H9 (cell line): Measurements from ENCODE around the gene PLA2R1. TPM values are rescaled to one million over a fixed set of nuclear protein-coding genes. Genes with fewer than 3 reads are reported as not detected.

Experiments
- DNase-seq: peaks from one replicate; pipeline ENCODE4 v3.0.0-alpha.2; 2017
- H2AFZ ChIP-seq: one replicate; pipeline ENCODE4 v1.6.1; 2013; ENCODE audit warnings: mild to moderate bottlenecking, low read length, control low read depth, moderate library complexity
- H2AK5ac ChIP-seq: 2 replicates; pipeline ENCODE4 v1.6.1; 2013; ENCODE audit warnings: low read length, control low read depth, mixed read lengths; ENCODE audit not compliant: insufficient read length
- H2BK120ac ChIP-seq: one replicate; pipeline ENCODE4 v1.6.1; 2013; ENCODE audit warnings: low read depth, mild to moderate bottlenecking, low read length, control low read depth, inconsistent platforms; ENCODE audit not compliant: poor library complexity, severe bottlenecking
- H2BK12ac ChIP-seq: 2 replicates; pipeline ENCODE4 v1.6.1; 2013; ENCODE audit warnings: low read length, control low read depth, mixed read lengths, low read depth; ENCODE audit not compliant: insufficient read length
- H2BK15ac ChIP-seq: 2 replicates; pipeline ENCODE4 v1.6.1; 2013; ENCODE audit warnings: low read depth, low read length, control low read depth
- H2BK20ac ChIP-seq: one replicate; pipeline ENCODE4 v1.6.1; 2013; ENCODE audit warnings: low read depth, mild to moderate bottlenecking, low read length, control low read depth, inconsistent platforms; ENCODE audit not compliant: poor library complexity, severe bottlenecking
- H2BK5ac ChIP-seq: 2 replicates; pipeline ENCODE4 v1.6.1; 2013; ENCODE audit warnings: low read length, control low read depth, mixed read lengths; ENCODE audit not compliant: insufficient read length
- H3K14ac ChIP-seq: 2 replicates; pipeline ENCODE4 v1.6.1; 2013; ENCODE audit warnings: low read length, control low read depth; ENCODE audit not compliant: insufficient read depth
- H3K18ac ChIP-seq: 2 replicates; pipeline ENCODE4 v1.6.1; 2013; ENCODE audit warnings: low read depth, mild to moderate bottlenecking, mixed read lengths, low read length, control low read depth; ENCODE audit not compliant: insufficient read length
- H3K23ac ChIP-seq: 2 replicates; pipeline ENCODE4 v1.6.1; 2013; ENCODE audit warnings: low read length, control low read depth, mixed read lengths, low read depth; ENCODE audit not compliant: insufficient read length
- H3K23me2 ChIP-seq: 2 replicates; pipeline ENCODE4 v1.6.1; 2013; ENCODE audit warnings: low read depth, mild to moderate bottlenecking, mixed read lengths, low read length, control low read depth; ENCODE audit not compliant: insufficient read length, poor library complexity, severe bottlenecking
- H3K27ac ChIP-seq: 2 replicates; pipeline ENCODE4 v1.5.1; 2013; ENCODE audit warnings: low read length, control low read depth, mixed read lengths, low read depth; ENCODE audit not compliant: insufficient read length
- H3K27me3 ChIP-seq: 2 replicates; pipeline ENCODE4 v1.6.1; 2013; ENCODE audit warnings: low read length, control low read depth, inconsistent platforms; ENCODE audit not compliant: insufficient read depth
- H3K4ac ChIP-seq: 2 replicates; pipeline ENCODE4 v1.6.1; 2013; ENCODE audit warnings: low read depth, mild to moderate bottlenecking, control low read depth, inconsistent platforms, low read length, moderate library complexity
- H3K4me1 ChIP-seq: 2 replicates; pipeline ENCODE4 v1.6.1; 2013; ENCODE audit warnings: low read length, control low read depth, inconsistent platforms; ENCODE audit not compliant: insufficient read depth
- H3K4me2 ChIP-seq: 2 replicates; pipeline ENCODE4 v1.6.1; 2013; ENCODE audit warnings: low read length, control low read depth, mixed read lengths; ENCODE audit not compliant: insufficient read length, insufficient read depth
- H3K56ac ChIP-seq: 2 replicates; pipeline ENCODE4 v1.6.1; 2013; ENCODE audit warnings: low read depth, mild to moderate bottlenecking, mixed read lengths, low read length, control low read depth; ENCODE audit not compliant: insufficient read length
- H3K79me1 ChIP-seq: 2 replicates; pipeline ENCODE4 v1.6.1; 2013; ENCODE audit warnings: low read depth, mild to moderate bottlenecking, moderate library complexity, low read length, control low read depth, inconsistent platforms; ENCODE audit not compliant: insufficient read depth, poor library complexity, severe bottlenecking
- H3K79me2 ChIP-seq: 2 replicates; pipeline ENCODE4 v1.6.1; 2013; ENCODE audit warnings: low read length, control low read depth, inconsistent platforms; ENCODE audit not compliant: insufficient read depth
- H3K9ac ChIP-seq: 2 replicates; pipeline ENCODE4 v1.6.1; 2013; ENCODE audit warnings: low read length, control low read depth, mixed read lengths; ENCODE audit not compliant: insufficient read length; ENCODE audit errors: extremely low read depth
- H3K9me3 ChIP-seq: one replicate; pipeline ENCODE4 v1.6.1; 2013; ENCODE audit warnings: low read depth, low read length, inconsistent platforms; ENCODE audit not compliant: control insufficient read depth
- H3T11ph ChIP-seq: one replicate; pipeline ENCODE4 v1.6.1; 2013; ENCODE audit warnings: mild to moderate bottlenecking, low read length, control low read depth, inconsistent platforms
- H4K20me1 ChIP-seq: one replicate; pipeline ENCODE4 v1.6.1; 2013; ENCODE audit not compliant: control insufficient read depth, insufficient read length, insufficient read depth
- H4K5ac ChIP-seq: 2 replicates; pipeline ENCODE4 v1.6.1; 2013; ENCODE audit warnings: low read depth, mild to moderate bottlenecking, mixed read lengths, low read length, control low read depth; ENCODE audit not compliant: insufficient read length
- H4K8ac ChIP-seq: replicated peaks from 2 replicates; pipeline ENCODE4 v1.6.1; 2013; ENCODE audit warnings: low read length, control low read depth, mixed read lengths, low read depth; ENCODE audit not compliant: insufficient read length
- H4K91ac ChIP-seq: 2 replicates; pipeline ENCODE4 v1.6.1; 2013; ENCODE audit warnings: low read depth, mild to moderate bottlenecking, moderate library complexity, mixed read lengths, low read length, control low read depth; ENCODE audit not compliant: insufficient read length
- H3K27ac Mint-ChIP-seq, 3 experiments: 2 replicates in 2 of 3; 3 replicates in 1 of 3; pipeline ENCODE4 v1.8.0; 2020 to 2021; ENCODE audit warnings: mixed read lengths in 3 of 3, mild to moderate bottlenecking in 1 of 3, moderate library complexity in 1 of 3
- H3K27me3 Mint-ChIP-seq: 2 replicates; pipeline ENCODE4 v1.8.0; 2021; ENCODE audit warnings: low read depth, mild to moderate bottlenecking, moderate library complexity, mixed read lengths
- H3K36me3 Mint-ChIP-seq, 3 experiments: 2 replicates in 2 of 3; 3 replicates in 1 of 3; pipeline ENCODE4 v1.8.0; 2020 to 2021; ENCODE audit warnings: low read depth in 3 of 3, mixed read lengths in 3 of 3; ENCODE audit not compliant: insufficient read depth in 1 of 3
- H3K4me1 Mint-ChIP-seq, 2 experiments: 2 replicates each; pipeline ENCODE4 v1.8.0; 2020; ENCODE audit warnings: mixed read lengths in 2 of 2
- H3K4me3 Mint-ChIP-seq, 2 experiments: 2 replicates in 1 of 2; 3 replicates in 1 of 2; pipeline ENCODE4 v1.8.0; 2020 to 2021; ENCODE audit warnings: mild to moderate bottlenecking in 2 of 2, mixed read lengths in 2 of 2, moderate library complexity in 1 of 2
- H3K9me3 Mint-ChIP-seq, 2 experiments: 2 replicates in 1 of 2; 3 replicates in 1 of 2; pipeline ENCODE4 v1.8.0; 2020; ENCODE audit warnings: mild to moderate bottlenecking in 2 of 2, mixed read lengths in 2 of 2, moderate library complexity in 1 of 2
- WGBS: extraction: QIAGEN DNeasy Blood & Tissue Kit; methylation state at CpG from one replicate; pipeline ENCODE4 v1.1.7; 2013; ENCODE audit warnings: missing lambda C conversion rate, low lambda C conversion rate, mixed read lengths; ENCODE audit not compliant: insufficient read length; ENCODE audit errors: extremely low coverage; 5-methylcytosine and 5-hydroxymethylcytosine counted together
- total RNA-seq: library from RNA; stranded (reverse); gene quantifications from 2 replicates; pipeline ENCODE4 v1.2.1, GENCODE V29; 2021
- TF ChIP-seq, protein P1 (sequence below): fragments of 200-600 bp; sonication (generic); conservative IDR thresholded peaks from 3 replicates; pipeline ENCODE4 v1.8.0; 2021; ENCODE audit warnings: antibody characterized with exemption, mild to moderate bottlenecking

The PLA2R1 gene
- total RNA-seq, 1 experiment from 2014 or later, result 0.83 TPM

DNA sequence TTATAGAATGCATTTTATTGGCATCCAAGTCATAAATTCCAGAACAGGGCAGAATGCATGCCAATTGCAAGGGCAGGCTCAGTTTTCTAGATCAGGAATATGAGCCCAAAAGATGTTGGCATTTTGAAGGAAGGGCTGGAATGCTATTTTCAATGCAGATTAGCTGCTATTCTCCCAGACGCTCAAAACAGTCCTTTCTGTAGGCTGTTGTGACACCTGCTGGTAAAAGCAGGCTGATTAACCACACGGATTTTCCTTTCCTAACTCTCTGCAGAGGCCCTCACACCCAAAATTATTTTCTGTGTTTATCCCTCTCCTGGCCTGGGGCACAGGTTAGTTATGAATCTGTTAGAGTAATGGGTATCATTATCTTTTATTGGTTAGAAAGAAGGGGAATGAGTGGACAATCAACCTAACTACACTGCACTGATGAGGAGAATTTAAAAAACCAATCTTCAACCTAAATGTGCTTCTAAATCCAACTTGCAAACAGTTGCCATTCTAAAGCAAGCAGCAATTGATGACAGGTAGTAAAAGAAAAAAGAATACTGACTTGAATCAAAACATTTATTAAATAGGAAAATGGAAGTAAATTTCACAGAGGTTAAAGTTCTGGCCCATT is 94.0 kb downstream of the PLA2R1 start:
- TF ChIP-seq, protein P1, sequence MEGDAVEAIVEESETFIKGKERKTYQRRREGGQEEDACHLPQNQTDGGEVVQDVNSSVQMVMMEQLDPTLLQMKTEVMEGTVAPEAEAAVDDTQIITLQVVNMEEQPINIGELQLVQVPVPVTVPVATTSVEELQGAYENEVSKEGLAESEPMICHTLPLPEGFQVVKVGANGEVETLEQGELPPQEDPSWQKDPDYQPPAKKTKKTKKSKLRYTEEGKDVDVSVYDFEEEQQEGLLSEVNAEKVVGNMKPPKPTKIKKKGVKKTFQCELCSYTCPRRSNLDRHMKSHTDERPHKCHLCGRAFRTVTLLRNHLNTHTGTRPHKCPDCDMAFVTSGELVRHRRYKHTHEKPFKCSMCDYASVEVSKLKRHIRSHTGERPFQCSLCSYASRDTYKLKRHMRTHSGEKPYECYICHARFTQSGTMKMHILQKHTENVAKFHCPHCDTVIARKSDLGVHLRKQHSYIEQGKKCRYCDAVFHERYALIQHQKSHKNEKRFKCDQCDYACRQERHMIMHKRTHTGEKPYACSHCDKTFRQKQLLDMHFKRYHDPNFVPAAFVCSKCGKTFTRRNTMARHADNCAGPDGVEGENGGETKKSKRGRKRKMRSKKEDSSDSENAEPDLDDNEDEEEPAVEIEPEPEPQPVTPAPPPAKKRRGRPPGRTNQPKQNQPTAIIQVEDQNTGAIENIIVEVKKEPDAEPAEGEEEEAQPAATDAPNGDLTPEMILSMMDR, result peak; percentile 80
- Histone ChIP-seq H3K4ac (no peak overlapping the region), H3K23ac (no peak overlapping the region), H3K14ac (no peak overlapping the region), H2BK15ac (no peak overlapping the region), H2AK5ac (no peak overlapping the region), H3K79me1 (no peaks in the 10 kb centered on the region), H3K4me2 (no peak overlapping the region), H4K8ac (no peak overlapping the region), H3T11ph (no peak overlapping the region), H2BK12ac (no peak overlapping the region), H3K9ac (no peak overlapping the region), H3K27me3 (no peaks in the 10 kb centered on the region), H3K27ac (no peak overlapping the region), H2BK5ac (no peak overlapping the region), H2BK120ac (no peak overlapping the region), H3K56ac (no peak overlapping the region), H2AFZ (no peak overlapping the region), H3K18ac (no peak overlapping the region), H3K23me2 (no peaks in the 10 kb centered on the region), H3K9me3 (no peaks in the 10 kb centered on the region), H2BK20ac (no peak overlapping the region), H3K79me2 (no peaks in the 10 kb centered on the region), H4K20me1 (no peaks in the 10 kb centered on the region), H3K4me1 (no peaks in the 10 kb centered on the region), H4K5ac (no peak overlapping the region), H4K91ac (no peak overlapping the region)
- Mint-ChIP-seq H3K9me3 (no peaks in the 10 kb centered on the region), H3K4me3 (no peak overlapping the region), H3K27ac (no peak overlapping the region), H3K4me1 (peaks cover 2% of the 10 kb centered on the region in 2 experiments; a peak in 1 of 4 replicates), H3K27me3 (no peaks in the 10 kb centered on the region), H3K36me3 (no peaks in the 10 kb centered on the region)
- peak; percentile 52 for DNase-seq
- WGBS, result no CpG with 5 or more reads among the region's 2 CpGs
